ENCODE measurements around the gene ZNF33B. TPM values are rescaled to one million over a fixed set of nuclear protein-coding genes. Genes with fewer than 3 reads are reported as not detected.
A peak's percentile ranks its signal among the peaks of the same experiment; 100 is the strongest.

The ZNF33B gene
- total RNA-seq, 4 donors from 2014 or later = 14.7 to 35.9 (median 17.8) TPM

DNA sequence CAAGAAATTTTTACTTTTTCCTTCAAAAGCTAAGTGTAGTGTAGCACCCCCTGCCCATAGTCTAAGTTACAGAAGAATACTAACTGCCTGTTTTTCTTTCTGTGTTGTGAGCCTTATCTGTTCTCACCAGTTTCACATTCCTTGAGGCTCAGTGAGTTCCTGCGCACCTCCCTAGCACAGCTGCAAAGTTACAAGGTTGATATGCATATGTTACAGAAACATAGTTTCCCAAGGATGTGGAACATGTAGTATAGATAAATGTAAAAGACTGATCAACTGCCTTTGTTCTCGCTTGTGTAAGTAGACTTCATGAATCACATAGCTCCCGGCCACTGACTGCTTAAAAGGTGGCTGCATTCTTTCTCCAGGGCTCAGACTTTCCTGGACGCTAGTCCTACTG is 6.7 kb upstream of the ZNF33B start:
- DNase-seq (ENCODE audit: low spot score in 2 of 2) = no peak
- intact Hi-C loops (cut with DNase I; ENCODE audit: low total_unique reads) = no loop called here
- H3K4me3 ChIP-seq (ENCODE audit: low read depth, poor library complexity, severe bottlenecking) = no peak overlapping the region
- WGBS, 2 donors = 68 to 74% methylated on average over 4 of the region's 4 CpGs
- TF ChIP-seq POLR2A (IDR thresholded peaks at IDR 0.05) = no peak
- TF ChIP-seq, protein P1, sequence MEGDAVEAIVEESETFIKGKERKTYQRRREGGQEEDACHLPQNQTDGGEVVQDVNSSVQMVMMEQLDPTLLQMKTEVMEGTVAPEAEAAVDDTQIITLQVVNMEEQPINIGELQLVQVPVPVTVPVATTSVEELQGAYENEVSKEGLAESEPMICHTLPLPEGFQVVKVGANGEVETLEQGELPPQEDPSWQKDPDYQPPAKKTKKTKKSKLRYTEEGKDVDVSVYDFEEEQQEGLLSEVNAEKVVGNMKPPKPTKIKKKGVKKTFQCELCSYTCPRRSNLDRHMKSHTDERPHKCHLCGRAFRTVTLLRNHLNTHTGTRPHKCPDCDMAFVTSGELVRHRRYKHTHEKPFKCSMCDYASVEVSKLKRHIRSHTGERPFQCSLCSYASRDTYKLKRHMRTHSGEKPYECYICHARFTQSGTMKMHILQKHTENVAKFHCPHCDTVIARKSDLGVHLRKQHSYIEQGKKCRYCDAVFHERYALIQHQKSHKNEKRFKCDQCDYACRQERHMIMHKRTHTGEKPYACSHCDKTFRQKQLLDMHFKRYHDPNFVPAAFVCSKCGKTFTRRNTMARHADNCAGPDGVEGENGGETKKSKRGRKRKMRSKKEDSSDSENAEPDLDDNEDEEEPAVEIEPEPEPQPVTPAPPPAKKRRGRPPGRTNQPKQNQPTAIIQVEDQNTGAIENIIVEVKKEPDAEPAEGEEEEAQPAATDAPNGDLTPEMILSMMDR (IDR thresholded peaks at IDR 0.05) = no peak

DNA sequence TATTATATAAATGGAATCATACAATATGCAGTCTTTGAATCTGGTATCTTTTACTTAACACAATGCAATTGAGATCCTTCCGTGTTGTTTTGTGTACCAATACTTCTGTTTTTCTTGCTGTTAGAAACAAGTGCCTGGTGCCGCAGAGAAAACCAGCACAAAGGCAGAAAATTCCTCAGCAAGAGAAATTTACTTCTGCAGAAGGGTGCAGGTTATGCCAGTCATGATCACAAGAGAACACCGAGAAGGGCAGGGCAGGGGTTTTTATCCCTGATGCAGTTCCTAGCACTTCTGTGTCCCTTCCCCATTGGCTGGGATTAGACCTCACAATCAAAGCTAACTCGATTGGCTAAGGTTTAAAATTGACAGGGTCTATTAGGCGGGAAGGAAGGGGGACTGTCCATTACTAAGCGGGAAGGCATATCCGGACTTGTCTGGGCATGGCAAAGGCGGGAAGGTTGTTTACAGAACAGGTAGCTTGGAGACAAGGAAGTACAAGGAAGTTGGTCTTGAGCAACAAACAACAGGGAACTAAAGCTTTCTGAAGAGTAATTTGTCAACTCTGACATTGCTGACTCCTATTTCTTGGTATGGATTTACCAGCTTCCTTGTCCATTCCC is 2.4 kb upstream of the ZNF33B start:
- WGBS, 2 donors = 54 to 61% methylated on average over 8 of the region's 8 CpGs
- intact Hi-C loops (cut with DNase I; ENCODE audit: low total_unique reads) = no loop called here
- no peak for TF ChIP-seq POLR2A (IDR thresholded peaks at IDR 0.05)
- TF ChIP-seq, protein P1 (IDR thresholded peaks at IDR 0.05) = no peak
- peak in 1 of 2 donors; percentile 56 for DNase-seq (ENCODE audit: low spot score in 2 of 2)
- no peak overlapping the region for H3K4me3 ChIP-seq (ENCODE audit: low read depth, poor library complexity, severe bottlenecking)

DNA sequence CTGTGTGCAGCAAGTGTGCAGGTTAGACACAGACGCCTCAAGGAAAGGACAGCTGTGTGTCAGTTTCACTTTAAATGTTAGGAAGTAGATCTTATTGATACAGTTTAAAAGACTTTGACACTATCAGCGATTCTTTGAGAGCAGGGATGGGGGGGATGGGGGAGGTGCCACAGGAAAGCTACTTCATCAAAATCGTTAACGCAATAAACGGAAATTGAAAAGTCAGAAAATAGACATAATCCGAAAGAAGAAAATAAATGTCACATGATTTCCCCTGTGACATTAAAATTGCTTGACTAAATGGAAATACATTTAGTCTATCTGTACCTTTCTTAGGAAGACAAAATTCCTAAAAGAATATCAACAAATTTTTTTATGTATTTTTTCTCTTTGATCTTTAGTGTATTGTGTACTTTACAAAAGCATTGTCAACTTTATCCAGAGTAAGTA is 476 bp upstream of the ZNF33B start:
- WGBS, 2 donors = 0 to 2% methylated on average over 6 of the region's 6 CpGs
- H3K4me3 ChIP-seq (ENCODE audit: low read depth, poor library complexity, severe bottlenecking) = peak overlapping the region; percentile 80
- intact Hi-C loops (cut with DNase I; ENCODE audit: low total_unique reads) = no loop called here
- TF ChIP-seq POLR2A (IDR thresholded peaks at IDR 0.05) = no peak
- TF ChIP-seq, protein P1 (IDR thresholded peaks at IDR 0.05) = no peak
- no peak for DNase-seq (ENCODE audit: low spot score in 2 of 2)

DNA sequence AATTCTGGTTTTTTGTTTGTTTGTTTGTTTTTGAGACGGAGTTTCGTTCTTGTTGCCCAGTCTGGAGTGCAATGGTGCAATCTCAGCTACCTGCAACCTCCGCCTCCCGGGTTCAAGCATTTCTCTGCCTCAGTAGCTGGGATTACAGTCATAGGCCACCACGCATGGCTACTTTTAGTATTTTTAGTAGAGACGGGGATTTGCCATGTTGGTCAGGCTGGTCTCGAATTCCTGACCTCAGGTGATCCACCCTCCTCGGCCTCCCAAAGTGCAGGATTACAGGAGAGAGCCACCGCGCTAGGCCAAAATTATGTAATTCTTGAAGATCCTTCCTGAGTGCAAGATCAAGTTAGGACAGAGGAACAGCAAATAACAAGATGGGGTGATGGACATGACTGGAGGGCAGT is 719 bp downstream of the ZNF33B start:
- peak overlapping the region; percentile 80 for H3K4me3 ChIP-seq (ENCODE audit: low read depth, poor library complexity, severe bottlenecking)
- WGBS, 2 donors = 20 to 24% methylated on average over 10 of the region's 10 CpGs
- TF ChIP-seq, protein P1 (IDR thresholded peaks at IDR 0.05) = no peak
- TF ChIP-seq POLR2A (IDR thresholded peaks at IDR 0.05) = no peak
- no peak for DNase-seq (ENCODE audit: low spot score in 2 of 2)
- intact Hi-C loops (cut with DNase I; ENCODE audit: low total_unique reads) = no loop called here

DNA sequence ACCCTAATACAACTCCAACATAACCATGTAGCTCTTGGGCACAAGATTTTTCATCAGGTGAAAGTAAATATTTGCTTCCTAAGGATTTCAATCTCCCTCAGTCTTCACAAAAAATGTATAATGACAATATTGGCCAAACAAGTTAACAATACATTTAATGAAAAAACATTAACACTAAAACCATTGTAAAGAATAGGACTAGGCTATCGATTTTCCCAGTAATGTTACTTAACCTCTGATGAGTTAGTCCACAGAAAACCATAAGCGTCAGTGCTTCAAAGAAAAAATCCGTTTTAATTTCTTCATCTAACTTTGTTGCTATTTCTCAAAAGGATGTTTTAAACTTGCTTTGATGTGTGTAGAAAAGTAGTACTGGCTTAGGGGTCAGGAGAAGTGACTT is 1.2 kb downstream of the ZNF33B start:
- WGBS, 2 donors = 55 to 67% methylated on average over 3 of the region's 3 CpGs

More for the DNA sequence above, 1.2 kb downstream of the ZNF33B start:
- intact Hi-C loops (cut with DNase I; ENCODE audit: low total_unique reads) = no loop called here
- no peak overlapping the region for H3K4me3 ChIP-seq (ENCODE audit: low read depth, poor library complexity, severe bottlenecking)
- no peak for DNase-seq (ENCODE audit: low spot score in 2 of 2)
- no peak for TF ChIP-seq POLR2A (IDR thresholded peaks at IDR 0.05)
- TF ChIP-seq, protein P1 (IDR thresholded peaks at IDR 0.05) = no peak

Measured in lower leg skin (tissue), 4 donors.